GM18507 (cell line): ENCODE data around the gene NPHP4.
A peak's percentile ranks its signal among the peaks of the same experiment; 100 is the strongest.

Experiments
- DNase-seq: peaks from one replicate; pipeline ENCODE4 v3.0.0; 2011; ENCODE audit warnings: low read depth; ENCODE audit not compliant: insufficient read length; ENCODE audit errors: extremely low spot score
- FAIRE-seq: peaks from 2 replicates; lab custom pipeline; 2011; peaks lifted over from hg19 to GRCh38; lab: Jason Lieb, UNC

Gene NPHP4

GRCh38 chr1:5994713-5995621 is 2.7 kb upstream of the NPHP4 start:
- FAIRE-seq (peak; percentile 97), DNase-seq (peak; percentile 44)

GRCh38 chr1:5993556-5994491 is 1.6 kb upstream of the NPHP4 start:
- DNase-seq, result no peak
- FAIRE-seq, result peak; percentile 63

- no peak for DNase-seq
- peak; percentile 41 for FAIRE-seq
Observed at GRCh38 chr1:5992814-5993555, 760 bp upstream of the NPHP4 start.

GRCh38 chr1:5991381-5992025 is 722 bp downstream of the NPHP4 start:
- DNase-seq, result no peak
- FAIRE-seq, result peak; percentile 67

- no peak for FAIRE-seq
- no peak for DNase-seq
Observed at GRCh38 chr1:5990913-5991312, 1.3 kb downstream of the NPHP4 start.

- FAIRE-seq (no peak), DNase-seq (no peak)
Observed at GRCh38 chr1:5989731-5990271, 2.4 kb downstream of the NPHP4 start.

- DNase-seq, result no peak
- no peak for FAIRE-seq
Observed at GRCh38 chr1:5989286-5989605, 3.0 kb downstream of the NPHP4 start.

- FAIRE-seq, result no peak
- no peak for DNase-seq
Observed at GRCh38 chr1:5988596-5989285, 3.5 kb downstream of the NPHP4 start.

- DNase-seq (no peak), FAIRE-seq (no peak)
Observed at GRCh38 chr1:5986018-5986417, 6.2 kb downstream of the NPHP4 start.

- no peak for FAIRE-seq
- DNase-seq, result no peak
Observed at GRCh38 chr1:5985250-5985649, 7.0 kb downstream of the NPHP4 start.

GRCh38 chr1:5983361-5984103 is 8.7 kb downstream of the NPHP4 start:
- FAIRE-seq, result no peak

GRCh38 chr1:5982868-5983267 is 9.4 kb downstream of the NPHP4 start:
- DNase-seq (no peak), FAIRE-seq (no peak)

More at GRCh38 chr1:5983361-5984103, 8.7 kb downstream of the NPHP4 start:
- no peak for DNase-seq

- FAIRE-seq, result no peak
- no peak for DNase-seq
Observed at GRCh38 chr1:5982276-5982675, 9.9 kb downstream of the NPHP4 start.

GRCh38 chr1:5981009-5981380 is 11.2 kb downstream of the NPHP4 start:
- FAIRE-seq (no peak), DNase-seq (no peak)

- FAIRE-seq (no peak), DNase-seq (no peak)
Observed at GRCh38 chr1:5980314-5981008, 11.8 kb downstream of the NPHP4 start.

GRCh38 chr1:5979536-5980313 is 12.5 kb downstream of the NPHP4 start:
- DNase-seq (no peak), FAIRE-seq (no peak)

GRCh38 chr1:5978452-5978851 is 13.8 kb downstream of the NPHP4 start:
- DNase-seq (no peak), FAIRE-seq (no peak)
